SK-N-SH treated with all-trans-retinoic acid at 6 μM for 48 hours (cell line): ENCODE measurements around the gene MS4A4A.

Experiments
- ATAC-seq: fragments of 200-7000 bp; cut with Tn5 transposase; 3 replicates; pipeline ENCODE4 v1.9.1; 2020; ENCODE audit warnings: mild to moderate bottlenecking, moderate library complexity
- ARNTL ChIP-seq: fragments of 450-650 bp; formaldehyde crosslinking; IDR thresholded peaks from 2 replicates; pipeline ENCODE4 v1.5.0; 2020; ENCODE audit warnings: low read depth, mild to moderate bottlenecking, moderate library complexity, borderline replicate concordance
- CSDC2 ChIP-seq: fragments of 250-450 bp; sonication (Bioruptor Pico); IDR thresholded peaks from 2 replicates; pipeline ENCODE4 v1.5.0; 2020; ENCODE audit warnings: mild to moderate bottlenecking, moderate library complexity
- ESRRG ChIP-seq: fragments of 250-450 bp; sonication (Bioruptor Pico); IDR thresholded peaks from 2 replicates; pipeline ENCODE4 v1.6.1; 2021; ENCODE audit warnings: mild to moderate bottlenecking
- GLIS3 ChIP-seq: fragments of 250-450 bp; sonication (Bioruptor Pico); IDR thresholded peaks from 2 replicates; pipeline ENCODE4 v1.5.0; 2020; ENCODE audit warnings: mild to moderate bottlenecking, moderate library complexity
- ISL1 ChIP-seq: fragments of 250-450 bp; sonication (Bioruptor Pico); IDR thresholded peaks from 2 replicates; pipeline ENCODE4 v2.1.2; 2022; ENCODE audit warnings: mild to moderate bottlenecking, moderate library complexity
- PPARA ChIP-seq: fragments of 250-450 bp; sonication (Bioruptor Pico); IDR thresholded peaks from 2 replicates; pipeline ENCODE4 v1.5.0; 2020; ENCODE audit warnings: mild to moderate bottlenecking, borderline replicate concordance
- RARB ChIP-seq: fragments of 250-450 bp; sonication (Bioruptor Pico); IDR thresholded peaks from 2 replicates; pipeline ENCODE4 v1.8.0; 2021; ENCODE audit warnings: mild to moderate bottlenecking, moderate library complexity
- SNAI2 ChIP-seq: fragments of 250-450 bp; sonication (Bioruptor Pico); IDR thresholded peaks from 2 replicates; pipeline ENCODE4 v1.5.0; 2020; ENCODE audit warnings: mild to moderate bottlenecking, moderate library complexity
- TCF4 ChIP-seq: fragments of 250-450 bp; sonication (Bioruptor Pico); IDR thresholded peaks from 2 replicates; pipeline ENCODE4 v1.8.0; 2021; ENCODE audit warnings: mild to moderate bottlenecking, moderate library complexity, borderline replicate concordance
- TOX ChIP-seq: fragments of 250-450 bp; sonication (Bioruptor Pico); IDR thresholded peaks from 2 replicates; pipeline ENCODE4 v1.8.0; 2021; ENCODE audit warnings: mild to moderate bottlenecking, moderate library complexity, borderline replicate concordance
- ZC3H10 ChIP-seq: fragments of 250-450 bp; sonication (Bioruptor Pico); IDR thresholded peaks from 2 replicates; pipeline ENCODE4 v1.5.1; 2021; ENCODE audit warnings: mild to moderate bottlenecking, moderate library complexity
- ZFP30 ChIP-seq: fragments of 450-650 bp; formaldehyde crosslinking; IDR thresholded peaks from 2 replicates; pipeline ENCODE4 v1.5.0; 2022; ENCODE audit warnings: mild to moderate bottlenecking, moderate library complexity
- ZNF565 ChIP-seq: fragments of 450-650 bp; formaldehyde crosslinking; conservative IDR thresholded peaks from 2 replicates; pipeline ENCODE4 v1.5.0; 2020; ENCODE audit warnings: low read depth, mild to moderate bottlenecking, moderate library complexity
- ZNF8 ChIP-seq: fragments of 450-650 bp; formaldehyde crosslinking; IDR thresholded peaks from 2 replicates; pipeline ENCODE4 v1.5.0; 2020; ENCODE audit warnings: mild to moderate bottlenecking, moderate library complexity
- TF ChIP-seq, protein P1 (sequence below): fragments of 250-450 bp; sonication (Bioruptor Pico); IDR thresholded peaks from 2 replicates; pipeline ENCODE4 v1.5.0; 2020; ENCODE audit warnings: mild to moderate bottlenecking, moderate library complexity
- TF ChIP-seq, protein P2 (sequence below): fragments of 250-450 bp; sonication (Bioruptor Pico); IDR thresholded peaks from 2 replicates; pipeline ENCODE4 v1.8.0; 2020; ENCODE audit warnings: mild to moderate bottlenecking, moderate library complexity, borderline replicate concordance
- TF ChIP-seq, protein P3 (sequence below): fragments of 250-450 bp; sonication (Bioruptor Pico); IDR thresholded peaks from 2 replicates; pipeline ENCODE4 v1.8.0; 2021; ENCODE audit warnings: low read depth, mild to moderate bottlenecking, moderate library complexity, borderline replicate concordance
- TF ChIP-seq, protein P4 (sequence below): fragments of 250-450 bp; sonication (Bioruptor Pico); IDR thresholded peaks from 2 replicates; pipeline ENCODE4 v1.5.1; 2020; ENCODE audit warnings: low read depth, mild to moderate bottlenecking, moderate library complexity

MS4A4A gene

DNA sequence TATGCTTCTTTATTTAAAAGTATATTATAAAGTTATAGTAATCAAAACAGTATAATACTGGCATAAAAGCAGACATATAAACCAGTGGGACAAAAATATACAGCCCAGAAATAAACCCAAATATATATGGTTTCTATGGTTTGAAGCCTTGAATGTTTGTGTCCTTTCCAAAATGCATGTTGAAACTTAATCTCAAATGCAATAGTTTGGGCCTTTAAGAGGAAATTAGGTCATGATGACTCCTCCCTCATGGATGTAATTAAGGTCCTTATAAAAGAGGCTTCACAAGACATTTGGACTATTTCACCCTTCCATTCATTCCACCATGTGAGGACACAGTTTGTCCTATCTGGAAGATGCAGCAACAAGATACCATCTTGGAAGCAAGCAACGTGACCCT lies 46.5 kb downstream of the MS4A4A start, which contains the start of gene MS4A6E (continued):
- TF ChIP-seq, protein P1, sequence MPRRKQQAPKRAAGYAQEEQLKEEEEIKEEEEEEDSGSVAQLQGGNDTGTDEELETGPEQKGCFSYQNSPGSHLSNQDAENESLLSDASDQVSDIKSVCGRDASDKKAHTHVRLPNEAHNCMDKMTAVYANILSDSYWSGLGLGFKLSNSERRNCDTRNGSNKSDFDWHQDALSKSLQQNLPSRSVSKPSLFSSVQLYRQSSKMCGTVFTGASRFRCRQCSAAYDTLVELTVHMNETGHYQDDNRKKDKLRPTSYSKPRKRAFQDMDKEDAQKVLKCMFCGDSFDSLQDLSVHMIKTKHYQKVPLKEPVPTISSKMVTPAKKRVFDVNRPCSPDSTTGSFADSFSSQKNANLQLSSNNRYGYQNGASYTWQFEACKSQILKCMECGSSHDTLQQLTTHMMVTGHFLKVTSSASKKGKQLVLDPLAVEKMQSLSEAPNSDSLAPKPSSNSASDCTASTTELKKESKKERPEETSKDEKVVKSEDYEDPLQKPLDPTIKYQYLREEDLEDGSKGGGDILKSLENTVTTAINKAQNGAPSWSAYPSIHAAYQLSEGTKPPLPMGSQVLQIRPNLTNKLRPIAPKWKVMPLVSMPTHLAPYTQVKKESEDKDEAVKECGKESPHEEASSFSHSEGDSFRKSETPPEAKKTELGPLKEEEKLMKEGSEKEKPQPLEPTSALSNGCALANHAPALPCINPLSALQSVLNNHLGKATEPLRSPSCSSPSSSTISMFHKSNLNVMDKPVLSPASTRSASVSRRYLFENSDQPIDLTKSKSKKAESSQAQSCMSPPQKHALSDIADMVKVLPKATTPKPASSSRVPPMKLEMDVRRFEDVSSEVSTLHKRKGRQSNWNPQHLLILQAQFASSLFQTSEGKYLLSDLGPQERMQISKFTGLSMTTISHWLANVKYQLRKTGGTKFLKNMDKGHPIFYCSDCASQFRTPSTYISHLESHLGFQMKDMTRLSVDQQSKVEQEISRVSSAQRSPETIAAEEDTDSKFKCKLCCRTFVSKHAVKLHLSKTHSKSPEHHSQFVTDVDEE (CRISPR knock-in tag): no peak

DNA sequence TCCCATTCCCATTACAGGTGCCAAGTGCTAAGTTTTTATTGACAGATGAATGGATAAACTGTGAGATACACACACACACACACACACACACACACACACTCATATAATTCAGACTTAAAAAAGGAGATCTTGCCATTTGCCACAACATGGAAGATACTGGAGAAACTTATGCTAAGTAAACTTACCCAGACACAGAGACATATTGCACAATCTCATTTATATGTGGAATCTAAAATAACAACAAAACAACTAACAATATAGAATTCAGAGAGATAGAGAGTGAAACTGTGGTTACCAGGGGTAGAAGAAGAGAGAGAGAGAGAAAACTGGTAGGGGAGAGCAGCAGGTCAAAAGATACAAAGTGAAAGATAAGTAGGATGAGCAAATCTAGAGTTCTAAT lies 48.0 kb downstream of the MS4A4A start:
- no peak for ATAC-seq
- TF ChIP-seq PPARA: no peak
- no peak for TF ChIP-seq ISL1
- TF ChIP-seq GLIS3 (CRISPR knock-in tag): no peak
- no peak for TF ChIP-seq SNAI2
- no peak for TF ChIP-seq ZNF565 (CRISPR knock-in tag)
- TF ChIP-seq ZFP30 (CRISPR knock-in tag): no peak
- TF ChIP-seq, all 23 proteins: peak for 0

DNA sequence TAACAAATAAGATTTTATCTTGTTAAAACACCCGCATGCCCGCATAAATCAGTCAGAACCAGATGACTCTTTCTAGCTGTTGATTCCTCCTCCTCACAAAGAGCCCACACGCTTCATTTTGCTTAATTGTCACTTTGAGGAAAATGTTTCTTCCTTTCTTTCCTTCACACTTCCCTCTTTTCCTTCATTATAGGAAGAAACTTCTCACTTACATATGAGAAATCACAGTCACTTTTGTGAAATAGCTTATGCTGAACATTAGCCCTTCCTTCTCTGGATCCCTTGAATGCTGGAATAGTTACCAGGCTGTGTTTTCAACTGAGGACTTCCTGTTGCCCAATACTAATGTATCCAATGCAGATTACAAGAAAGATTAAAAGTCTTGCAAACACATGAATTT lies 52.4 kb downstream of the MS4A4A start:
- TF ChIP-seq ZNF565 (CRISPR knock-in tag): no peak
- TF ChIP-seq ISL1: no peak
- TF ChIP-seq, protein P2, sequence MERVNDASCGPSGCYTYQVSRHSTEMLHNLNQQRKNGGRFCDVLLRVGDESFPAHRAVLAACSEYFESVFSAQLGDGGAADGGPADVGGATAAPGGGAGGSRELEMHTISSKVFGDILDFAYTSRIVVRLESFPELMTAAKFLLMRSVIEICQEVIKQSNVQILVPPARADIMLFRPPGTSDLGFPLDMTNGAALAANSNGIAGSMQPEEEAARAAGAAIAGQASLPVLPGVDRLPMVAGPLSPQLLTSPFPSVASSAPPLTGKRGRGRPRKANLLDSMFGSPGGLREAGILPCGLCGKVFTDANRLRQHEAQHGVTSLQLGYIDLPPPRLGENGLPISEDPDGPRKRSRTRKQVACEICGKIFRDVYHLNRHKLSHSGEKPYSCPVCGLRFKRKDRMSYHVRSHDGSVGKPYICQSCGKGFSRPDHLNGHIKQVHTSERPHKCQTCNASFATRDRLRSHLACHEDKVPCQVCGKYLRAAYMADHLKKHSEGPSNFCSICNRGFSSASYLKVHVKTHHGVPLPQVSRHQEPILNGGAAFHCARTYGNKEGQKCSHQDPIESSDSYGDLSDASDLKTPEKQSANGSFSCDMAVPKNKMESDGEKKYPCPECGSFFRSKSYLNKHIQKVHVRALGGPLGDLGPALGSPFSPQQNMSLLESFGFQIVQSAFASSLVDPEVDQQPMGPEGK (CRISPR knock-in tag): no peak
- no peak for TF ChIP-seq SNAI2
- no peak for TF ChIP-seq ZNF8 (CRISPR knock-in tag)
- ATAC-seq: no peak

DNA sequence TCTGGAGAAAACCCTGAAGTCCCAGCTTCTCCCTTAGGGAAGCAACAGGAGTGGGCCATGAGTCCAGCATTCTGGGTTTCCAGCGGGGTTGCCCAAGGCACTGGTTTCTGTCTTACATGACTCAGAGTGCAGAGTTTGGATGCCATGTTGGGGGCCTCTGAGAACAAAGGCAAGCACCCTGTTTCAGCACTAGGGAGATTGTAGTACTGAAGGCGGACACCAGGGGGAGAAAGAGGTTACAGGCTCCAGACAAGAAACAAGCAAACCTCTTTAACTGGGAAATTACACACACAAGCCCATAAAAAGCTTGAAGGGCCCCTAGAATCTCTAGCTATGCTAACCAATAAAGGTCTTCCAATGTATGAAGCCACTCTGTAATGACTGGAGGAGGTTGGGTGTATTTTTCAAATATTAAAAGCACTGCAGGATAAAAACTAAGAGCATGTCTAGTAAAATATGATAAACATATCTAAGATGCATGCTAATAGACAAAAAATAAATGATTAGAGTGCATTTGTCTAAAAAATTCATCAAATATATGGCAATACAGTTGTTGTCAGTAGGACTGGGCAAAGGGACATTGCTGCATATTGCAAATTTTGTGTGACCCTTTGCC lies 53.6 kb downstream of the MS4A4A start:
- ATAC-seq: peak; percentile 88
- TF ChIP-seq ZFP30 (CRISPR knock-in tag) (no peak), ARNTL (CRISPR knock-in tag) (no peak), PPARA (no peak), TCF4 (CRISPR knock-in tag) (no peak), ESRRG (CRISPR knock-in tag) (no peak), ZC3H10 (CRISPR knock-in tag) (no peak), RARB (CRISPR knock-in tag) (no peak), GLIS3 (CRISPR knock-in tag) (no peak), SNAI2 (no peak), CSDC2 (CRISPR knock-in tag) (no peak), ZNF565 (CRISPR knock-in tag) (no peak), TOX (CRISPR knock-in tag) (no peak), ISL1 (no peak)
- TF ChIP-seq, protein P3, sequence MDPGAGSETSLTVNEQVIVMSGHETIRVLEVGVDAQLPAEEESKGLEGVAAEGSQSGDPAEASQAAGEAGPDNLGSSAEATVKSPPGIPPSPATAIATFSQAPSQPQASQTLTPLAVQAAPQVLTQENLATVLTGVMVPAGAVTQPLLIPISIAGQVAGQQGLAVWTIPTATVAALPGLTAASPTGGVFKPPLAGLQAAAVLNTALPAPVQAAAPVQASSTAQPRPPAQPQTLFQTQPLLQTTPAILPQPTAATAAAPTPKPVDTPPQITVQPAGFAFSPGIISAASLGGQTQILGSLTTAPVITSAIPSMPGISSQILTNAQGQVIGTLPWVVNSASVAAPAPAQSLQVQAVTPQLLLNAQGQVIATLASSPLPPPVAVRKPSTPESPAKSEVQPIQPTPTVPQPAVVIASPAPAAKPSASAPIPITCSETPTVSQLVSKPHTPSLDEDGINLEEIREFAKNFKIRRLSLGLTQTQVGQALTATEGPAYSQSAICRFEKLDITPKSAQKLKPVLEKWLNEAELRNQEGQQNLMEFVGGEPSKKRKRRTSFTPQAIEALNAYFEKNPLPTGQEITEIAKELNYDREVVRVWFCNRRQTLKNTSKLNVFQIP: no peak
- TF ChIP-seq, protein P1 (CRISPR knock-in tag): no peak
- TF ChIP-seq, protein P4, sequence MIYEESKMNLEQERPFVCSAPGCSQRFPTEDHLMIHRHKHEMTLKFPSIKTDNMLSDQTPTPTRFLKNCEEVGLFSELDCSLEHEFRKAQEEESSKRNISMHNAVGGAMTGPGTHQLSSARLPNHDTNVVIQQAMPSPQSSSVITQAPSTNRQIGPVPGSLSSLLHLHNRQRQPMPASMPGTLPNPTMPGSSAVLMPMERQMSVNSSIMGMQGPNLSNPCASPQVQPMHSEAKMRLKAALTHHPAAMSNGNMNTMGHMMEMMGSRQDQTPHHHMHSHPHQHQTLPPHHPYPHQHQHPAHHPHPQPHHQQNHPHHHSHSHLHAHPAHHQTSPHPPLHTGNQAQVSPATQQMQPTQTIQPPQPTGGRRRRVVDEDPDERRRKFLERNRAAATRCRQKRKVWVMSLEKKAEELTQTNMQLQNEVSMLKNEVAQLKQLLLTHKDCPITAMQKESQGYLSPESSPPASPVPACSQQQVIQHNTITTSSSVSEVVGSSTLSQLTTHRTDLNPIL (CRISPR knock-in tag): no peak
- TF ChIP-seq, protein P2 (CRISPR knock-in tag): no peak
